ENCODE results near the gene SDHAF2.
"Not testable (repeated sequence)": the region's sequence is repeated elsewhere in the genome, so short reads cannot be mapped to it uniquely, and the experiment has no call there.

SDHAF2 gene

GRCh38 chr11:61422226-61422625, 7.7 kb upstream of the SDHAF2 start:
- FAIRE-seq, result no peak
- DNase-seq (ENCODE audit: extremely low spot score, insufficient read length, low read depth), result no peak

GRCh38 chr11:61425367-61426131, 4.4 kb upstream of the SDHAF2 start:
- FAIRE-seq (no peak), DNase-seq (ENCODE audit: extremely low spot score, insufficient read length, low read depth) (no peak)

GRCh38 chr11:61429346-61429690, 606 bp upstream of the SDHAF2 start:
- peak; percentile 51 for DNase-seq (ENCODE audit: extremely low spot score, insufficient read length, low read depth)
- no peak for FAIRE-seq

GRCh38 chr11:61430839-61431238, 915 bp downstream of the SDHAF2 start:
- DNase-seq (ENCODE audit: extremely low spot score, insufficient read length, low read depth); FAIRE-seq: not testable (repeated sequence)

- DNase-seq (ENCODE audit: extremely low spot score, insufficient read length, low read depth), result no peak
- FAIRE-seq, result no peak
Measured at GRCh38 chr11:61437496-61437895, 7.6 kb downstream of the SDHAF2 start.

GRCh38 chr11:61439615-61440014, 9.7 kb downstream of the SDHAF2 start:
- no peak for FAIRE-seq
- DNase-seq (ENCODE audit: extremely low spot score, insufficient read length, low read depth), result no peak

DNA sequence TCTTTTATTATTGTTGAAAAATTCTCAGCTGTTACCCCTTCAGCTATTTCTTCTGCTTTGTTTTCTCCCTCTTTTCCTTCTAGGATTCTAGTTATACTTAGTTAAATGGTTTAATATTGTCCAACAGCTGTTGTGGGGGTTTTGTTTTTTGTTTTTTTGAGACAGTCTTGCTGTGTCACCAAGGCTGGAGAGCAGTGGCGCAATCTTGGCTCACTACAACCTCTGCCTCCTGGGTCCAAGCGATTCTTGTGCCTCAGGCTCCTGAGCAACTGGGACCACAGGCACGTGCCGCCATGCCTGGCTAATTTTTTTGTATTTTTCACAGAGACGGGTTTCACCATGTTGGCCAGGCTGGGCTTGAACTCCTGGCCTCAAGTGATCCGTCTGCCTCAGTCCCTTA, 12.7 kb downstream of the SDHAF2 start:
- FAIRE-seq (no peak), DNase-seq (ENCODE audit: extremely low spot score, insufficient read length, low read depth) (no peak)

- no peak for FAIRE-seq
- no peak for DNase-seq (ENCODE audit: extremely low spot score, insufficient read length, low read depth)
Measured at GRCh38 chr11:61445516-61445915, 15.6 kb downstream of the SDHAF2 start.

- FAIRE-seq, result peak; percentile 47
- DNase-seq (ENCODE audit: extremely low spot score, insufficient read length, low read depth), result peak; percentile 46
Measured at GRCh38 chr11:61446211-61446651, 16.3 kb downstream of the SDHAF2 start.

DNA sequence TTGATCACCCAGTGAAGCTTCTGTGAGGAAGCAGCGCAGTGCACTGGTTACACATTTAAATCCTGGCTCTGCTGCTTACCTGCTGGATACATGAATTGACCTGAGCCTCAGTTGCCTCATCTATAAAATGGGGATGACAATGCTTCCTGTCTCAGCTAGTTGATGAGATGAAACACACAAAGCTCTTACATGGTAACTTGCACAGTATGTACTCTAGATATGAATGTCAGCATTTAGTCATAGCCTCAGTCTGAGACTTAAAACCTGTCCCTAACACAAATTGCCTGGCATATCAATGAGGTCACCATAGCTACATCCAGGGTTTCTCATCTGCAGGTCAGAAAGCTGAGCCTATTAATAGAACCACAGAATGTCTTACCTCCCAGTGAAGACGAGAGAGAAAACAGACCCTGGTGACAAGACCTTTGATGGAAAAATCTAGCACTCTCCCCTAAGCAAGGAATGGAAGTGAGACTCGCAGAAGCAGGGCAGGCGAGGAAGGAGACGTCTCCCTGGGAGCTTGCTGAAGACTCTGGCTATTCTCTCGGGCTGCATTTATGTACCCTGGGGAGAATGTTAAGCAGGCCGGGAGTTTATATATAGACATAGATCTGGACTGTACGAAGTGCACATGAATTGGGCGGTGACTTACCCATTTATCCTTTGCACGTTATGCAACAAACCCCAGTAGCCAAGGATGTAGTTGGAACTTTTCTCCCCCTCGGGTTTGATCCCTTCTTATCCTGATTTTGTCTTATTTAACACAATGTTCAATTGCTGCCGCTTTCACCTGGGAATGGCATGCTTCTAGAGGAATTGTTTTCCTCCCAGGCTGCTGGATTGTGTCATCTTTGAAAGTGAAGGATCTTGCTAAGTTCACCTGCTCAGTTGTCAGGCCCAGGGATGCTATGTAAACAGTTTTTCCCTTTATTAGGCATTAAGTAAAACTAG, 18.0 kb downstream of the SDHAF2 start:
- no peak for DNase-seq (ENCODE audit: extremely low spot score, insufficient read length, low read depth)
- FAIRE-seq, result no peak

DNA sequence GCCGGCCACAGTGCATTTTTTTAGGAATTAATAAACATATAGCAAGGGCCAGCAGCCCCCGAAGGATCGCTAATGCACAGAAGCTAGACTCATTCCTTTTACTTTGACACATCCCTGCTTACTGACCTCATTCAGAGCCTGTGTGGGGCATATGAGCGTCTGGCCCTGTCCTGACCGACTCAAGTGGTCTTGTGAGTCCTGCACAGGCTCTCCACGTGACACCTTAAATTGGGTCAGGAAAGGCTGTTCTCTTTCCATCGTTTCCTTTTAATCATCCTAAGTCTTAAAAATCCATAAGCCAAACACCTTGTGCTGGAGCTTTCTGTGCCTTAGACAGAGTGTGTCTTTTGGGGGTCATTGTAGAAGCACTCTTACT, 18.6 kb downstream of the SDHAF2 start:
- no peak for FAIRE-seq
- no peak for DNase-seq (ENCODE audit: extremely low spot score, insufficient read length, low read depth)

DNA sequence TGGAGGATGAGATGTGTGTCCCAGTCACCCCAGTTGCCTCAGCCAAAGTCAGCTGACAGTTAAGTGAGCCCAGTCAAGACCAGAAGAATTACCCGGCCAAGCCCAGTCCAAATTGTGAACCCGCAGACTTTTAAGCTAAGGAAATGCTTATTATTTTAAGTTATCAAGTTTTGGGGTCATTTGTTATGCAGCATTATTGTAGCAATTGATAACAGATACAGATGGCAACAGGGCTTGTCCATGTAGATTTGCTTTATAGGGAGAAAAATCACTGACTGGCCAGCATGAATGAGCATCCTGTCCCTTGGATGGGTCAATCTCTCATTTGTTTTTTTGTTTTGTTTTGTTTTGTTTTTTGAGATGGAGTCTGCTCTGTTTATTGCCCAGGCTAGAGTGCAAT, 22.9 kb downstream of the SDHAF2 start:
- no peak for FAIRE-seq

GRCh38 chr11:61453695-61454094, 23.8 kb downstream of the SDHAF2 start:
- DNase-seq (ENCODE audit: extremely low spot score, insufficient read length, low read depth), result no peak
- FAIRE-seq, result no peak

More for the DNA sequence above, 22.9 kb downstream of the SDHAF2 start:
- DNase-seq (ENCODE audit: extremely low spot score, insufficient read length, low read depth), result no peak

DNA sequence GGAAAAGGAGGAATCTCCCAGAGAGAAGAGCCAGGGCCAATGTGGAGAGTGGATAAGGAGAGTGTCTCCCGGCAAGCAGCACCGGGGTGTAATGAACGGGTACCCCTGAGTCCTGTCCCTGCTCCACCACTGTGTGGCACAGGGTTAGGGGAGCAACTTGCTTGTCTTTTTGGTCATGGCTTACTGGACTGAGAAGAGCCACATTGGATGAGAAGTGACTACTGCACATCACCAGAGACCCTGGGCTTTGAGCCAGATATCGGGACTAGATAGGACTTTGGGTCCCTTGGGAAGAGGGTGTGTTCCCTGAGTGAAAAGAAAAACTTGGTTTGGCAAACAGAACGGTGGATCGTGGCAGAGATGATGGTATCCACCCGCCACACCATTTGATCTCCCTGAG, 24.6 kb downstream of the SDHAF2 start:
- no peak for DNase-seq (ENCODE audit: extremely low spot score, insufficient read length, low read depth)
- FAIRE-seq, result no peak

DNA sequence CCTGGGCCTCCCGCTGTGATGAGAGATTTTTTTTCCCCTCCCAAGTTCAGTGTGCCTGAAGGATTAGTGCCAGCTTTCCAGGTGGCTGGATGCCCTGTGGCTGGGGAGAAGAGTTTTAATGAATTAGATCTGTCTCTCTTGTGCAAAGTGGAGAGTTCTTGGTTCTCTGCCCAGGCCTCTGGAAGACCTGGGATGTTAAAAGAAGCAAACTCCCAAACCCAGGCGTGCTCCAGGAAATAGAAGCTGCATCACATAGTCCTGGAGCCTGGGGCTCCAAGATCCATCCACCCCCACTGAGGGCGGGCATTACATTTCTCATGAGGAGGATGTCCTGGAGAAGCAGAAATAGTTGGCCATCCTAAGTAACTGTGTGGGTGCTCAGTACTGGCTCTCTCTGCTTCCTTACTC, 30.6 kb downstream of the SDHAF2 start:
- DNase-seq (ENCODE audit: extremely low spot score, insufficient read length, low read depth) (no peak), FAIRE-seq (no peak)

DNA sequence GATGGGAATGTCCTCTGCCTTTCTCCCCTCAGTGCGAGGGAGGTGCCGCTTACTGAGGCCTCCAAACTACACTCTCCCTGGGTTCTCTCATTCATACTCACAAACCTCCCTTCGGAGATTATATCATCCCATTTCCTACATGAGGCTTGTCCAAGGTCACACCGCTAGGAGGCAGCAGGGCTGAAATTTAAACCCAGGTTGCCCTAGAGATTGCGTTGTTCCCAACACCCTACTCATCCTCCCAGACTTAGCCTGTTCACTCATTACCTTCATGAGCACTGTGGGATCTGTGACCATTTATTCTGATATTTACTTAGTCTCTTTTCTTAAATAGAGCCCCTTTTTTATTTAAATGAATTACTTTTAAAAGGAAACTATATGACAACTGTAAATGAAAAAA, 31.1 kb downstream of the SDHAF2 start:
- FAIRE-seq (no peak), DNase-seq (ENCODE audit: extremely low spot score, insufficient read length, low read depth) (no peak)

GRCh38 chr11:61467602-61468001, 37.7 kb downstream of the SDHAF2 start:
- not testable (repeated sequence) for FAIRE-seq; DNase-seq (ENCODE audit: extremely low spot score, insufficient read length, low read depth)

DNA sequence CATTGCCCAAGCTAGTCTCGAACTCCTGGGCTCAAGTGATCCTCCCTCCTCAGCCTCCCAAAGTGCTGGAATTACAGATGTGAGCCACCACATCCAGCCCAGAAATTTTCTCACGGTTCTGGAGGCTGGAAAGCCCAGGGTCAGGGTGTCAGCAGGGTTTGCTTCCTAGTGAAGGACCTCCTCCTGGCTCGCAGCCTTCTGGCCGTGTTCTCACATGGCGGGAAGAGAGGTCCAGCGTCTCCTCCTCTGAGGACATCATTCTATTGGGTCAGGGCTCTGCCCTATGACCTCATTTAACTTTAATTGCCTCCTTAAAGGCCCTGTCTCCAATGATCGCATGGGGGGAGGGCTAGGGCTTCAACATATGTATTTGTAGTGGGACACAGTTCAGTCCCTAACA, 38.1 kb downstream of the SDHAF2 start:
- no peak for DNase-seq (ENCODE audit: extremely low spot score, insufficient read length, low read depth)
- FAIRE-seq, result no peak

DNA sequence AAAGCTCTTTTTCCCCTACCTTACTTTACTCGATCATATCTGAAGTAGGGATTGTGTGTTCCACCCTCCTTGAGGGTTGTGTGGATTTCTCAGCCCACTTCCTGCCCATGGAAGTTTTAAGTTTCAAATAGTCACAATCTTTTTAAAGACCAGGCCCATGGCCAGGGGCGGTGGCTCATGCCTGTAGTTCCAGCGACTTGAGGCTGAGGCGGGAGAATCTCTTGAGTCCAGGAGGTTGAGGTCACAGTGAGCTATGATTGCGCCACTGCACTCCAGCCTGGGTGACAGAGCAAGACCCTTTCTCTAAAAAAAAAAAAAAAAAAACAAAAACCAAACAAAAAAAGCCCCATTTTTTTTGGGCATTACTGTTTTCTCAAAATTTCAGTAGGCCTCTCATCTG, 42.4 kb downstream of the SDHAF2 start:
- FAIRE-seq, result no peak
- no peak for DNase-seq (ENCODE audit: extremely low spot score, insufficient read length, low read depth)

DNA sequence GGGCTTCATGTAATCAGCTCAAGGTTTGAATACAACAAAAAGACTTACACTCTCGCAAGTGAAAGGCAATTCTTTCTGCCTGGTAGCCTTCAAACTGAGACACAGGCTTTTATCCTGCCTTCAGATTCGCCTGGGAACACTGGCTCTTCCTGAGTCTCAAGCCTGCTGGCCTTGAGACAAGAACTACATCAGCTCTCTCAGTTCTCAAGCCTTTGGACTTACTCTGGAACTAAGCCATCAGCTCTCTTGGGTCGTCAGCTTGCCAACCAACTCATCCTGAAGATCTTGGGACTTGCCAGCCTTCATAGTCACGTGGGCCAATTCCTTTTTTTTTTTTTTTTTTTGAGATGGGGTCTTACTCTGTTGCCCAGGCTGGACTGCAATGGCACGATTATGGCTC, 42.9 kb downstream of the SDHAF2 start:
- FAIRE-seq (no peak), DNase-seq (ENCODE audit: extremely low spot score, insufficient read length, low read depth) (no peak)

GRCh38 chr11:61473370-61474012, 43.6 kb downstream of the SDHAF2 start:
- no peak for DNase-seq (ENCODE audit: extremely low spot score, insufficient read length, low read depth)

More at GRCh38 chr11:61473370-61474012, 43.6 kb downstream of the SDHAF2 start:
- no peak for FAIRE-seq
